A673 (cell line): ENCODE results near the gene GIN1. TPM values are rescaled to one million over a fixed set of nuclear protein-coding genes. Genes with fewer than 3 reads are reported as not detected.
A peak's percentile ranks its signal among the peaks of the same experiment; 100 is the strongest.

Experiments
- BruUV-seq: library from RNA; stranded (reverse); fragments of 400-500 nt; replicated peaks from 2 replicates; lab custom pipeline; 2021; lab: Mats Ljungman, UMichigan
- CTCF ChIA-PET: fragments of 300-600 bp; sonication (Branson Sonifier 250); formaldehyde crosslinking; loops from one replicate; lab custom pipeline; 2022; ENCODE audit warnings: antibody characterized with exemption; lab: Charles Lee
- POLR2A ChIA-PET: fragments of 300-600 bp; sonication (Branson Sonifier 250); formaldehyde crosslinking; loops from one replicate; lab custom pipeline; 2022; ENCODE audit warnings: antibody characterized with exemption; ENCODE audit not compliant: low non-redundant PET; lab: Charles Lee
- DNase-seq: peaks from one replicate; pipeline ENCODE4 v3.0.0-alpha.2; 2015; ENCODE audit warnings: low spot score
- H3K27ac ChIP-seq: fragments of 200-600 bp; sonication (generic); 2 replicates; pipeline ENCODE4 v1.5.1; 2016; ENCODE audit warnings: mixed run types, low read depth, mild to moderate bottlenecking, mixed read lengths, antibody characterized with exemption, low read length; ENCODE audit not compliant: poor library complexity, severe bottlenecking
- H3K27me3 ChIP-seq: fragments of 200-600 bp; sonication (generic); replicated peaks from 2 replicates; pipeline ENCODE4 v1.6.1; 2017; ENCODE audit warnings: mixed run types, low read depth, mild to moderate bottlenecking, mixed read lengths, antibody characterized with exemption, low read length; ENCODE audit not compliant: insufficient read depth, poor library complexity
- H3K36me3 ChIP-seq: fragments of 200-600 bp; sonication (generic); 2 replicates; pipeline ENCODE4 v1.6.1; 2016; ENCODE audit warnings: mixed run types, mild to moderate bottlenecking, mixed read lengths, antibody characterized with exemption, low read length; ENCODE audit not compliant: insufficient read depth, poor library complexity, severe bottlenecking
- H3K4me1 ChIP-seq: fragments of 200-600 bp; sonication (generic); 2 replicates; pipeline ENCODE4 v1.6.1; 2017; ENCODE audit warnings: mixed run types, mild to moderate bottlenecking, mixed read lengths, antibody characterized with exemption, low read length; ENCODE audit not compliant: insufficient read depth, poor library complexity, severe bottlenecking
- H3K4me3 ChIP-seq: fragments of 200-600 bp; sonication (generic); 2 replicates; pipeline ENCODE4 v1.5.1; 2016; ENCODE audit warnings: low read depth, mixed run types, mild to moderate bottlenecking, mixed read lengths, low read length; ENCODE audit not compliant: poor library complexity, severe bottlenecking
- H3K9me3 ChIP-seq: fragments of 200-600 bp; sonication (generic); 2 replicates; pipeline ENCODE4 v1.6.1; 2016; ENCODE audit warnings: mixed run types, low read depth, mild to moderate bottlenecking, mixed read lengths, antibody characterized with exemption, low read length; ENCODE audit not compliant: poor library complexity, severe bottlenecking
- CTCF ChIP-seq: fragments of 300-800, 200-600 bp; sonication (generic); conservative IDR thresholded peaks from 2 replicates; pipeline ENCODE4 v1.5.1; 2017; ENCODE audit warnings: low read depth, mild to moderate bottlenecking, antibody characterized with exemption, low read length, moderate library complexity, mixed read lengths
- EZH2 ChIP-seq: fragments of 200-600 bp; sonication (generic); IDR thresholded peaks from 2 replicates; pipeline ENCODE4 v1.6.1; 2017; ENCODE audit warnings: borderline replicate concordance, low read depth, mild to moderate bottlenecking, mixed read lengths, antibody characterized with exemption, low read length; ENCODE audit not compliant: poor library complexity, severe bottlenecking
- intact Hi-C: fragments of 100-400 bp; cut with micrococcal nuclease; formaldehyde crosslinking; loops from one replicate; pipeline ENCODE4 v1.10.0; 2022; ENCODE audit not compliant: unreplicated experiment
- total RNA-seq: library from RNA; stranded (reverse); gene quantifications from 2 replicates; pipeline ENCODE4 v1.2.3, GENCODE V29; 2021

Gene GIN1
- total RNA-seq, 1 experiment from 2014 or later, result 12.5 TPM

DNA sequence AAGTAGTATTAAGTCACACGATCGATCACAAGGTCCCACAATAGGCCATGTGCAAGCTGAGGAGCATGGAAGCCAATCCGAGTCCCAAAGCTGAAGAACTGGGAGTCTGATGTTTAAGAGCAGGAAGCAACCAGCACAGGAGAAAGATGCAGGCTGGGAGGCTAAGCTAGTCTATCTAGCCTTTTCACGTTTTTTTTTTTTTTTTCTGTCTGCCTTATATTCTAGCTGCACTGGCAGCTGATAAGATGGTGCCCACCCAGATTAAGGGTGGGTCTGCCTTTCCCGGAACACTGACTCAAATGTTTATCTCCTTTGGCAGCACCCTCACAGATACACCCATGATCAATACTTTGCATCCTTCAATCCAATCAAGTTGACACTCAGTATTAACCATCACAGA lies 6.6 kb upstream of the GIN1 start:
- intact Hi-C loops, result no loop called here
- H3K9me3 ChIP-seq, result no peaks in the 10 kb centered on the region
- ChIA-PET CTCF (no interaction called here), POLR2A (no interaction called here)
- no peak overlapping the region for H3K4me3 ChIP-seq
- no peak for TF ChIP-seq EZH2
- no peak for TF ChIP-seq CTCF
- BruUV-seq, result no TSS peak
- no peaks in the 10 kb centered on the region for H3K4me1 ChIP-seq
- DNase-seq, result no peak
- no peaks in the 10 kb centered on the region for H3K36me3 ChIP-seq
- no peak overlapping the region for H3K27ac ChIP-seq
- H3K27me3 ChIP-seq, result no peaks in the 10 kb centered on the region

DNA sequence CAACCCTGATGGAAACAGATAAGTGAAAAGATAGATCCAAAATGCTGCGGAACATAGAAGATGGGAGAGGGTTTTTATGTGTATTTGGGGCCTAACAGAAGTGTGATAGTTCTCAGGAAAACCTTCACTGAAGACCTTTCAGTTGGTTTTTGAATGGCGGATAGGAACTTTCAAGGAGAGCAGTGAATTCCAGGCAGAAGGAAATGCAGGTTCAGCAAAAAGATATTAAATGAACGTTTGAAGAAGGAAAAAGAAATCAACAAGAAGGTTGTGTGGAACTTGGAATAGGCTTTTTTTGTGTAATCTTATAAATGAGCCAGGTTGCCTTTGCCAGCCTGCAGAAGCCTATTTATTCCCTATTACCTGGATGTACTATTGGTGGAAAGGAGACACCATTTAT lies 2.3 kb upstream of the GIN1 start:
- no peaks in the 10 kb centered on the region for H3K27me3 ChIP-seq
- intact Hi-C loops, result no loop called here
- no TSS peak for BruUV-seq
- H3K27ac ChIP-seq, result no peak overlapping the region
- H3K4me3 ChIP-seq, result no peak overlapping the region
- no peaks in the 10 kb centered on the region for H3K9me3 ChIP-seq
- no peak for DNase-seq
- no peaks in the 10 kb centered on the region for H3K4me1 ChIP-seq
- ChIA-PET POLR2A (no interaction called here), CTCF (no interaction called here)
- no peaks in the 10 kb centered on the region for H3K36me3 ChIP-seq
- no peak for TF ChIP-seq CTCF
- TF ChIP-seq EZH2, result no peak

GRCh38 chr5:103120607-103121200 lies 766 bp upstream of the GIN1 start:
- POLR2A ChIA-PET, result no interaction called here
- Histone ChIP-seq H3K4me1 (no peaks in the 10 kb centered on the region), H3K27me3 (no peaks in the 10 kb centered on the region), H3K4me3 (peak overlapping the region; percentile 78), H3K9me3 (no peaks in the 10 kb centered on the region), H3K27ac (peak overlapping the region; percentile 94), H3K36me3 (no peaks in the 10 kb centered on the region)
- TF ChIP-seq CTCF (no peak), EZH2 (no peak)
- CTCF ChIA-PET, result interaction anchor here (0.7 kb wide), 1 partner anchor 787 kb away, joined by 3 read pairs; no protein-coding TSS in a partner anchor
- BruUV-seq, result no TSS peak
- DNase-seq, result peak; percentile 35
- intact Hi-C loops, result no loop called here
